GM12865 (cell line): Measurements from ENCODE around the gene TOMM20.

Experiments used
- DNase-seq: peaks from one replicate; pipeline ENCODE4 v3.0.0; 2010; ENCODE audit warnings: low read depth
- H3K4me3 ChIP-seq: 2 replicates; pipeline ENCODE4 v1.5.1; 2011; ENCODE audit warnings: mild to moderate bottlenecking, low read depth, low read length, control low read depth
- CTCF ChIP-seq: IDR thresholded peaks from 2 replicates; pipeline ENCODE4 v1.5.1; 2011; ENCODE audit warnings: low read length, control low read depth, low read depth, inconsistent platforms; ENCODE audit not compliant: insufficient read depth; ENCODE audit errors: missing control alignments

Gene TOMM20

GRCh38 chr1:235151033-235151432, 22.4 kb upstream of the TOMM20 start:
- H3K4me3 ChIP-seq = no peak overlapping the region
- DNase-seq = no peak
- no peak for TF ChIP-seq CTCF

GRCh38 chr1:235149824-235150223, 21.2 kb upstream of the TOMM20 start:
- no peak for DNase-seq
- H3K4me3 ChIP-seq = no peak overlapping the region
- no peak for TF ChIP-seq CTCF

GRCh38 chr1:235147269-235147668, 18.6 kb upstream of the TOMM20 start:
- no peak overlapping the region for H3K4me3 ChIP-seq
- no peak for TF ChIP-seq CTCF
- DNase-seq = peak; percentile 31

GRCh38 chr1:235145639-235146038, 17.0 kb upstream of the TOMM20 start:
- TF ChIP-seq CTCF = no peak

GRCh38 chr1:235142991-235143390, 14.4 kb upstream of the TOMM20 start:
- DNase-seq = no peak
- no peak for TF ChIP-seq CTCF
- no peak overlapping the region for H3K4me3 ChIP-seq

More at GRCh38 chr1:235145639-235146038, 17.0 kb upstream of the TOMM20 start:
- no peak overlapping the region for H3K4me3 ChIP-seq
- DNase-seq = no peak

- DNase-seq = no peak
- TF ChIP-seq CTCF = no peak
- H3K4me3 ChIP-seq = no peak overlapping the region
Measured at GRCh38 chr1:235139315-235139714, 10.7 kb upstream of the TOMM20 start.

GRCh38 chr1:235138821-235139220, 10.2 kb upstream of the TOMM20 start:
- no peak for DNase-seq
- TF ChIP-seq CTCF = no peak

More at GRCh38 chr1:235138821-235139220, 10.2 kb upstream of the TOMM20 start:
- H3K4me3 ChIP-seq = no peak overlapping the region
